K562 (cell line): ENCODE results near the gene DNAJC30. TPM values are rescaled to one million over a fixed set of nuclear protein-coding genes. Genes with fewer than 3 reads are reported as not detected.
A peak's percentile ranks its signal among the peaks of the same experiment; 100 is the strongest.

Experiments
- CSDE1 ChIP-seq, 2 experiments: fragments of 450-650 bp; IDR thresholded peaks; 2 replicates each; pipeline ENCODE4 v1.6.1; 2016; ENCODE audit warnings: mild to moderate bottlenecking in 1 of 2
- CUX1 ChIP-seq: fragments of 200-800 bp; sonication (Bioruptor generic); IDR thresholded peaks from 2 replicates; pipeline ENCODE4 v1.6.1; 2016; ENCODE audit warnings: missing genetic modification characterization, missing compliant biosample characterization
- ELK3 ChIP-seq: fragments of 450-650 bp; formaldehyde crosslinking; IDR thresholded peaks from 2 replicates; pipeline ENCODE4 v1.4.0; 2020; ENCODE audit warnings: mild to moderate bottlenecking
- FOS ChIP-seq: IDR thresholded peaks from 3 replicates; pipeline ENCODE4 v1.6.1; 2011; ENCODE audit not compliant: insufficient read length; ENCODE audit errors: extremely low read depth
- MAFF ChIP-seq: IDR thresholded peaks from 2 replicates; pipeline ENCODE4 v1.6.1; 2012; ENCODE audit warnings: low read length, improper control_type of control experiment
- MCM2 ChIP-seq: fragments of 450-650 bp; IDR thresholded peaks from 2 replicates; pipeline ENCODE4 v1.6.1; 2017; ENCODE audit warnings: low read depth, mild to moderate bottlenecking
- NR1H2 ChIP-seq: sonication (generic); formaldehyde crosslinking; IDR thresholded peaks from 2 replicates; pipeline ENCODE4 v1.4.0; 2020; ENCODE audit warnings: mild to moderate bottlenecking, missing genetic modification reagents
- NRF1 ChIP-seq, 2 experiments: fragments of 450-650 bp; IDR thresholded peaks in 1 of 2; conservative IDR thresholded peaks in 1 of 2; 2 replicates each; pipeline ENCODE4 v1.6.1; 2014; ENCODE audit warnings: mild to moderate bottlenecking in 2 of 2
- PHB2 ChIP-seq: fragments of 450-650 bp; IDR thresholded peaks from 2 replicates; pipeline ENCODE4 v1.6.1; 2017; ENCODE audit warnings: low read depth
- PTBP1 ChIP-seq: fragments of 200-400 bp; formaldehyde crosslinking; IDR thresholded peaks from 2 replicates; pipeline ENCODE4 v1.6.1; 2017; ENCODE audit warnings: low read depth, low read length
- ZBTB26 ChIP-seq: fragments of 450-650 bp; formaldehyde crosslinking; IDR thresholded peaks from 2 replicates; pipeline ENCODE4 v1.4.0; 2022; ENCODE audit warnings: missing genetic modification characterization
- ZBTB7A ChIP-seq: IDR thresholded peaks from 2 replicates; pipeline ENCODE4 v1.6.1; 2011; ENCODE audit warnings: low read depth, mild to moderate bottlenecking, low read length, moderate library complexity, borderline replicate concordance; ENCODE audit not compliant: control insufficient read depth
- ZC3H8 ChIP-seq: fragments of 450-650 bp; IDR thresholded peaks from 2 replicates; pipeline ENCODE4 v1.6.1; 2017
- ZFP1 ChIP-seq: fragments of 450-650 bp; formaldehyde crosslinking; IDR thresholded peaks from 2 replicates; pipeline ENCODE4 v1.4.0; 2020; ENCODE audit warnings: mild to moderate bottlenecking, mixed read lengths
- ZNF589 ChIP-seq: fragments of 200-800 bp; sonication (Bioruptor generic); IDR thresholded peaks from 2 replicates; pipeline ENCODE4 v1.6.1; 2016; ENCODE audit warnings: low read depth, missing genetic modification characterization, missing compliant biosample characterization
- ZNF609 ChIP-seq: sonication (generic); formaldehyde crosslinking; IDR thresholded peaks from 2 replicates; pipeline ENCODE4 v1.8.1; 2023; ENCODE audit warnings: missing genetic modification reagents, mild to moderate bottlenecking, borderline replicate concordance
- polyA plus RNA-seq, 8 experiments: library from polyadenylated mRNA; depleted of rRNA in 4 of 8; stranded (reverse) in 5 of 8; unstranded in 3 of 8; fragments of >200 nt; fragmentation: Nextera tagmentation in 2 of 8; fragmentation: Illumina TruSeq in 1 of 8; extraction: Ambion mirVana in 2 of 8; extraction: Trizol in 1 of 8; gene quantifications; 2 replicates each; pipeline versions ENCODE4 v1.2.1 to v1.2.3, GENCODE V29; 2011 to 2014; ENCODE audit warnings: inconsistent platforms in 1 of 8, missing spikeins in 1 of 8
- total RNA-seq, 7 experiments: library from RNA; depleted of rRNA in 6 of 7; stranded (reverse); fragments of >200 nt in 6 of 7; fragmentation: Illumina TruSeq in 2 of 7; extraction: Trizol in 2 of 7; gene quantifications; 2 replicates each; pipeline versions ENCODE4 v1.2.1 to v1.2.3, GENCODE V29; 2011 to 2021; ENCODE audit warnings: low replicate concordance in 1 of 7

The DNAJC30 gene
- total and polyA plus RNA-seq, 9 of the 15 experiments (the other 6 are each of a cell fraction or from before 2014, with no cell fraction given) = 1.1 to 11.3 (median 4.6) TPM

- no peak for TF ChIP-seq ZBTB26 (CRISPR knock-in tag)
- TF ChIP-seq NRF1 (conservative IDR thresholded peaks at IDR 0.05 in 1 of 2, IDR thresholded peaks at IDR 0.05 in 1 of 2) = peak; percentile 85 to 88
- TF ChIP-seq ZBTB7A = peak; percentile 69; the same call in 1 of the 2 replicates
- TF ChIP-seq FOS = peak; percentile 79
- peak; percentile 14; the same call in 1 of the 2 replicates for TF ChIP-seq ZNF589
- TF ChIP-seq NR1H2 (CRISPR knock-in tag) = no peak
- peak in 1 of 2 experiments; percentile 74; a peak in 2 of 4 replicates for TF ChIP-seq CSDE1 (IDR thresholded peaks at IDR 0.05)
- no peak for TF ChIP-seq ZC3H8
- TF ChIP-seq PHB2 = no peak
- TF ChIP-seq MCM2 = no peak
- 0 out of 2 replicates have a peak, but pooled peaks have one; percentile 5 for TF ChIP-seq ZNF609 (CRISPR knock-in tag)
- TF ChIP-seq MAFF = no peak
- TF ChIP-seq CUX1 (CRISPR knock-in tag) = no peak
- no peak for TF ChIP-seq ELK3 (CRISPR knock-in tag)
- no peak for TF ChIP-seq PTBP1
- TF ChIP-seq ZFP1 (CRISPR knock-in tag) = 0 out of 2 replicates have a peak, but pooled peaks have one; percentile 15
Observed at GRCh38 chr7:73683056-73683787, at the start of gene DNAJC30, which contains the start of gene BUD23 (continued).
